ENCODE measurements around the gene MYRIP.

DNA sequence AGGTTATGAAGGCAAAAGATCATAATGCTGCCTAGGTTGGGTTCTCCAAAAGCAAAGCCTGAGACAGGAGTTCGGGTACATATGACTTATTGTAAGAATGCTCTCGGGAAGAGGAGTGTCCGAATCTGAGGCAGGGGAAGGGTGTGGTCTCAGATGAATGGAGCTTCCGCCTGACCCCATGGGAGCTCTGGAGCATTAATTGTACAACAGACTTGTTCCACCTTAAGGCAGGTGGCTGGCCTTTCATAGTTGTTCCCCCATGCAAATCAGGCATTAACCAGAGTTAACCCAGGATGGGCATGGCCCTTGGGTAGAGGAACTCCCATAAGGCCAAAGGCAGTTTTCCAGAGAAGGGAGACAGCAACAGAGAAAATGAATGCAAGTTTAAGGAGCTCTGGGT, 170.6 kb downstream of the MYRIP start:
- TF ChIP-seq POLR2AphosphoS5 (IDR thresholded peaks at IDR 0.05; ENCODE audit: borderline replicate concordance, low read depth, low read length) (no peak), EZH2 (IDR thresholded peaks at IDR 0.05) (no peak)
